Measurements from ENCODE around the gene PHF19. TPM values are rescaled to one million over a fixed set of nuclear protein-coding genes. Genes with fewer than 3 reads are reported as not detected.

PHF19 gene
- total and polyA plus RNA-seq, 2 donors (not counting 3 experiments of a cell fraction or from before 2014, with no cell fraction given): 102 to 153 TPM

GRCh38 chr9:120893611-120894307, 16.8 kb upstream of the PHF19 start:
- H3K4me1 ChIP-seq (ENCODE audit: control insufficient read depth, extremely low read depth, insufficient read depth, low read length): peaks cover 25% of the 10 kb centered on the region
- no peaks in the 10 kb centered on the region for H3K9me3 ChIP-seq (replicated peaks; ENCODE audit: control insufficient read depth, insufficient read depth, low read length)
- TF ChIP-seq POLR2A (IDR thresholded peaks at IDR 0.05; ENCODE audit: low read depth, low read length) (no peak), POLR2AphosphoS5 (IDR thresholded peaks at IDR 0.05; ENCODE audit: insufficient read depth, low read depth, low read length) (no peak), MAX (IDR thresholded peaks at IDR 0.05; ENCODE audit: insufficient read depth, insufficient read length) (no peak), JUN (IDR thresholded peaks at IDR 0.05; ENCODE audit: borderline replicate concordance, insufficient read depth, insufficient read length, low read depth) (no peak), EZH2 (IDR thresholded peaks at IDR 0.05; ENCODE audit: borderline replicate concordance, low read depth, low read length, severe bottlenecking) (no peak), MYC (IDR thresholded peaks at IDR 0.05; ENCODE audit: low read depth, low read length) (no peak), GATA2 (IDR thresholded peaks at IDR 0.05; ENCODE audit: insufficient read depth, insufficient read length, low read depth, low read length) (no peak), FOS (IDR thresholded peaks at IDR 0.05; ENCODE audit: borderline replicate concordance, insufficient read depth, low read length) (no peak), CTCF (IDR thresholded peaks at IDR 0.05; ENCODE audit: extremely low read depth in 1 of 2, insufficient read depth in 1 of 2, low read depth in 1 of 2, low read length in 2 of 2) (no peak)
- H2AFZ ChIP-seq (ENCODE audit: low read depth, low read length): peak overlapping the region; percentile 27
- BruUV-seq (replicated peaks): no TSS peak
- no peak overlapping the region for H3K9ac ChIP-seq (replicated peaks; ENCODE audit: extremely low read depth, insufficient read depth, low read length)
- POLR2A ChIA-PET: no interaction called here
- H3K27me3 ChIP-seq (ENCODE audit: control insufficient read depth in 2 of 2, insufficient read depth in 2 of 2, low read length in 2 of 2): no peaks in the 10 kb centered on the region
- intact Hi-C loops (cut with micrococcal nuclease) (loop anchor here (1.0 kb wide), 1 partner anchor 32 kb away; no protein-coding TSS in a partner anchor), dilution Hi-C loops (cut with MboI; ENCODE audit: extremely low pct_ligation_motif_present, low sequenced_read_pairs) (no loop called here)
- no peaks in the 10 kb centered on the region for H3K79me2 ChIP-seq (ENCODE audit: control insufficient read depth, insufficient read depth, low read length)
- H4K20me1 ChIP-seq (replicated peaks; ENCODE audit: control insufficient read depth, extremely low read depth, insufficient read depth, low read length): no peaks in the 10 kb centered on the region
- H3K4me2 ChIP-seq (ENCODE audit: insufficient read depth, low read length): no peak overlapping the region
- no peaks in the 10 kb centered on the region for H3K9me1 ChIP-seq (replicated peaks; ENCODE audit: control insufficient read depth, extremely low read depth, insufficient read depth, low read length)
- H3K27ac ChIP-seq (ENCODE audit: insufficient read depth, low read depth, low read length): no peak overlapping the region
- CTCF ChIA-PET: interaction anchor here (1.9 to 2.9 kb wide), 3 partner anchors 23 to 43 kb away, joined by 5 to 14 read pairs (median 8); no protein-coding TSS in a partner anchor
- no peaks in the 10 kb centered on the region for H3K36me3 ChIP-seq (ENCODE audit: control insufficient read depth in 2 of 2, extremely low read depth in 1 of 2, insufficient read depth in 2 of 2, low read length in 2 of 2)
- DNase-seq (ENCODE audit: low read depth, low spot score) (no peak), FAIRE-seq (peak; percentile 53)
- no peak overlapping the region for H3K4me3 ChIP-seq (replicated peaks in 1 of 3; ENCODE audit: insufficient read depth in 1 of 3, low read depth in 1 of 3, low read length in 3 of 3)
